Posterior cingulate gyrus (tissue), 11 donors: ENCODE measurements around the gene CKM.
A peak's percentile ranks its signal among the peaks of the same experiment; 100 is the strongest.
"Not testable (repeated sequence)": the region's sequence is repeated elsewhere in the genome, so short reads cannot be mapped to it uniquely, and the experiment has no call there.

Experiments
- DNase-seq, 10 donors: peaks; one replicate each; pipeline versions ENCODE4 v3.0.0 to v3.0.0-alpha.2; 2020 to 2021; ENCODE audit warnings: mixed read lengths in 3 of 10
- intact Hi-C: fragments of 100-400 bp; cut with DNase I; formaldehyde crosslinking; loops from one replicate; pipeline ENCODE4 v1.15.1; 2023

Gene CKM

GRCh38 chr19:45324349-45324907, 1.8 kb upstream of the CKM start:
- DNase-seq = no peak
- intact Hi-C loops = no loop called here

- intact Hi-C loops = no loop called here
- peak in 2 of 10 donors; percentile 21 to 76 for DNase-seq
Observed at GRCh38 chr19:45323671-45324081, 1.0 kb upstream of the CKM start.

GRCh38 chr19:45322311-45322710, 364 bp downstream of the CKM start:
- DNase-seq = no peak
- intact Hi-C loops = no loop called here

DNA sequence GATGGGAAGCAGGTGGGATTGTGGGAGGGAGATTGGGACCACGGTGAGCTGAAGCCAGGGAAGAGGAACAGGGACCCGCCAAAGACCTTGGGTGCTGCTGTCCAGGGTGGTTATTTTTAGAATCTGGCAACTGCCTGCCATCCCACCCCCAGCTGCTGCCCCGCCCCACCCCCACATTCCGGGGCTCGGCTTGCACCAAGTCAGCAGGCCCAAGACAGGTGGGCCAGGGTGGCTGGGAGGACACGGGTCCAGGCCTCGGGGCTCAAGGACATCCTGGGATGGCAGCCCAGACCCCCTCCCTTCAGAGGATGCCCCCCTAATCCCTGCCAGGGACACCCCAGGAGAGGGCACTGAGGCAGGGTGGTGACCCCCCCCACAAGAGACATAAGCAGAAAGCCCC, 827 bp downstream of the CKM start:
- intact Hi-C loops = no loop called here
- DNase-seq = no peak

GRCh38 chr19:45320997-45321775, 1.5 kb downstream of the CKM start:
- DNase-seq = no peak
- intact Hi-C loops = no loop called here

DNA sequence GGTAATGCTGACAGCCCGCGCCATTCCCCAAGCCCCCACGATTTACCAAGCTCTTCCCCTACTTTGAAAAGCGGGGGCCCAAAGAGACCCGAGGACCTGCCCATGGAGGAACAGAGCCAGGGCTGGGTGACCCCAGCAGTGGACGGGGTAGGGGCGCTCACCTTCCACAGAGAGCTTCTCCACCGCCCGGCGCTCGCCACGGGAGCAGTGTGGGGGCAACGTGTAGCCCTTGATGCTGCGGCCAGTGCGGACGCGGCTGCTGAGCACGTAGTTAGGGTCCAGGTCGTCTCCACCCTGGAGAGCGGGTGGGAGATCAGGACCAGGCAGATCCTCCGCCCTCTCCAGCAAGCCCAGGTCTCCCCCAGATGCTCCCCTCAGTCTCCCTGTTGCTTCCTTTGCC, 7.4 kb downstream of the CKM start:
- intact Hi-C loops = no loop called here
- no peak for DNase-seq

DNA sequence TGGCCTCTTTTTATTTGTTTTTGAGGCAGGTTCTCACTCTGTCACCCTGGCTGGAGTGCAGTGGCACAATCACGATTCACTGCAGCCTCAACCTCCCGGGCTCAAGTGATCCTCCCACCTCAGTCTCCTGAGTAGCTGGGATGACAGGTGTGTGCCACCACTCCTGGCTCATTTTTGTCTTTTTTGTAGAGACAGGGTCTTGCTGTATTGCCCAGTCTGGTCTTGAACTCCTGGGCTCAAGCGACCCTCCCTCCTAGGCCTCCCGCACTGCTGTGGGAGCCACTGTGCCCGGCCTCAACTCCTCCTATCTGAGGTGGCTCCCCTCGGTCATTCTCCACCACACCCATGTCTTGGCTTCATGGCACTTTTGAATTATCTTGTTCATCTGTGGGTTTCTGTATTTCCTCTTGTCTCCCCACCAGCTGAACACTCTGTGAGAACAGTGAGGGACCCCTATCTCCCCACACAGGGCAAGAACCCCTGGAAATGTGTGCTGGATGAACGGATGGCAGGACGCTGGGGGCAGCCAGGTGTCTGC, 7.9 kb downstream of the CKM start:
- intact Hi-C loops = no loop called here
- no peak for DNase-seq

- DNase-seq, intact Hi-C loops: not testable (repeated sequence)
Observed at GRCh38 chr19:45312285-45312684, 10.4 kb downstream of the CKM start.

GRCh38 chr19:45311621-45312020, 11.1 kb downstream of the CKM start:
- intact Hi-C loops = no loop called here
- DNase-seq = no peak

- intact Hi-C loops, DNase-seq: not testable (repeated sequence)
Observed at GRCh38 chr19:45309322-45309721, 13.4 kb downstream of the CKM start.

GRCh38 chr19:45307361-45307760, 15.3 kb downstream of the CKM start:
- peak in 2 of 10 donors; percentile 55 to 63 for DNase-seq
- intact Hi-C loops = no loop called here

DNA sequence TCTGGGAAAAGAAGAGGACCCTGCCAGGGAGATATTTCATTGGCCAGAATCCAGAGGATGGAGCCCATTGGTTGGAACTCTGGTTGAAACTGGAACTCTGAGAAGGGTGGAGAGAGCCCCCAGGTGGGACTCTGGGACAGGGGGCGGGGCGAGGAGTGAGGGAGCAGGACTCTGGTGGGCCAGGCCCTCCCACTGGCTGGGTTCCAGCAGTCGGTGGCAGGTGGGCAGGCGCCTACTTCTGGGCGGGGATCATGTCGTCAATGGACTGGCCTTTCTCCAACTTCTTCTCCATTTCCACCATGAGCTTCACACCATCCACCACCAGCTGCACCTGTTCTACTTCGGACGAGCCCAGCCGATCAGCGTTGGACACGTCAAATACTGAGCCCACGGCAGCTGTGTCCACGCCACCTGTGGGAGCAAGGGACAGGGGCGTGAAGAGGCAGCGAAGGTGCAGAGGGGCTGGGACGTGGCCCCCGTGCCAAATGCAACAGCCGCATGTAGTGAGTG, 16.1 kb downstream of the CKM start:
- intact Hi-C loops = no loop called here

DNA sequence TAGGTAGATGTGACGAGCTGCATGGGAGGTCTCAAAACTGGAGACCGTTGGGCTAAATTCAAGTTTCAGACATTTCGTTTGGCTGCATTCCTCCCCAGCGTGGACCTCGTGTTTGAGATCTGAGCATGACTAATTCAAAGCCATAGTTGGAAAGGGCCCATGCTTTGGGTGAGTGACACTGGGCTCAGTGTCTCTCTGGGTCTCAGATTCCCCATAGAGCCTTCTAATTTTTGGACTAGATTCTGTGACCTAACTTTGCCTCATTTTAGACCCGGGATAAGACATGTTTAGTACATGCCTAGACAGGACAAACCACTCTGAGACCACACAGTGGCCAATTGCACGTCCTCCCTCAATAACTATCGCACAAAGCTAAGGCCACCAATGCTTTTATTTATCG, 16.6 kb downstream of the CKM start:
- DNase-seq = peak in 2 of 10 donors; percentile 0 to 25
- intact Hi-C loops = no loop called here

More for the DNA sequence above, 16.1 kb downstream of the CKM start:
- DNase-seq = peak in 3 of 10 donors; percentile 57 to 70 (median 65)

- intact Hi-C loops = no loop called here
- DNase-seq = peak in 1 of 10 donors; percentile 14
Observed at GRCh38 chr19:45305421-45305820, 17.3 kb downstream of the CKM start.

DNA sequence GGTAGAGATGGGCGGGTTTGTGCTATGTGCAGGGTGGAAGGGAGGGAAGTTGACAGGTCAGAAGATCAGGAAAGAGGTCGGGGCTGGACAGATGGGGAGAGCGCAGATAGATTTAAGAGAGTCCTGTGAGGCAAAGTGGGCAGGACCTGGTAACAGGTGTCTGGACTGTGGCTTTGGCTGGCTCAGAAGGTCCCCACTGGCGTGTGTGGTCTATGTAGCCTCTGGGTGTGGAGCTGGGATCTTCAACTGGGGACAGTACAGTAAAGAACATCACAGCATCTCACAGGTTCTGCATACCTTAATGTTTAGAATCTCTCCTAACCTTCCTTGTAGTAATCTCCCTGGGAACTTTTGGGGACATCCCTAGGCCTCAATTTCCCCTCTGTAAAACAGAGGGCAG, 17.7 kb downstream of the CKM start:
- intact Hi-C loops = no loop called here
- DNase-seq = peak in 2 of 10 donors; percentile 12 to 16

- DNase-seq = peak in 3 of 10 donors; percentile 20 to 49 (median 23)
- intact Hi-C loops = no loop called here
Observed at GRCh38 chr19:45304141-45304926, 18.3 kb downstream of the CKM start.

GRCh38 chr19:45303269-45304060, 19.2 kb downstream of the CKM start:
- DNase-seq = peak in 2 of 10 donors; percentile 16 to 26
- intact Hi-C loops = no loop called here

DNA sequence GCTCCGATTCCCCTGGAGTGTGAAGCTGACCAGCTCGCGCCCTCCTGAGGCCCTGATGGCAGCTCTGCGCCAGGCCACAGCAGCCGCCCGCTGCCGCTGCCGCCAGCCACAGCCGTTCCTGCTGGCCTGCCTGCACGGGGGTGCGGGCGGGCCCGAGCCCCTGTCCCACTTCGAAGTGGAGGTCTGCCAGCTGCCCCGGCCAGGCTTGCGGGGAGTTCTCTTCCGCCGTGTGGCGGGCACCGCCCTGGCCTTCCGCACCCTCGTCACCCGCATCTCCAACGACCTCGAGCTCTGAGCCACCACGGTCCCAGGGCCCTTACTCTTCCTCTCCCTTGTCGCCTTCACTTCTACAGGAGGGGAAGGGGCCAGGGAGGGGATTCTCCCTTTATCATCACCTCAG, 20.3 kb downstream of the CKM start:
- peak in 2 of 10 donors; percentile 56 to 73 for DNase-seq
- intact Hi-C loops = no loop called here

DNA sequence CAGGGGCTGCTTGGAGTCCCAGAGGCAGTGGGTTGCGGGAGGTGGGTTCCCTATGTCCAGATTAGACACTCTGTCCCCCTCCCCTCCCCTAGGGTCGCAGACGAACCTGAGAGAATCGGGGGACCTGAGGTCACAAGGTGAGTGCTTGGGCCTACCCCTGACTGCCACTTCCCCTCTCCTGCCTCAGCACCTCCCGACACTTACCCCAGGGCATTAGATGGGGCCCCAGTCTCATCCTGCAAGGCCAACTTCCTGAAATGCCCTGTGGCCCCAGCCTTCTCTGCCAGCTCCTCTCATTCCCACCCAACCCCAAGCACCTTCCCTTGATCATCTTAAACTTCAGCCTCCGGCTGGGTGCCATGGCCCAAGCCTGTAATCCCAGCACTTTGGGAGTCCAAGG, 23.0 kb downstream of the CKM start:
- DNase-seq = peak in 3 of 10 donors; percentile 22 to 49 (median 40)
- intact Hi-C loops = no loop called here

- intact Hi-C loops = no loop called here
- DNase-seq = no peak
Observed at GRCh38 chr19:45298264-45298663, 24.4 kb downstream of the CKM start.
